Tibial nerve (tissue), 4 donors: ENCODE data around the gene AP3D1.
A peak's percentile ranks its signal among the peaks of the same experiment; 100 is the strongest.

Experiments
- EP300 ChIP-seq, 2 donors: sonication (generic); formaldehyde crosslinking; IDR thresholded peaks; one replicate each; pipeline ENCODE4 v1.6.1; 2017; ENCODE audit warnings: antibody characterized with exemption in 2 of 2, mild to moderate bottlenecking in 1 of 2
- POLR2A ChIP-seq, 2 donors: fragments of 450-650 bp; IDR thresholded peaks; one replicate each; pipeline ENCODE4 v1.6.1; 2017; ENCODE audit warnings: antibody characterized with exemption in 2 of 2, mild to moderate bottlenecking in 2 of 2, moderate library complexity in 2 of 2
- TF ChIP-seq, protein P1 (sequence below), 5 experiments: fragments of 200-600 bp in 3 of 5; fragments of 450-650 bp in 2 of 5; sonication (generic) in 3 of 5; IDR thresholded peaks; one replicate each; pipeline ENCODE4 v1.5.1; 2016 to 2019; ENCODE audit warnings: antibody characterized with exemption in 5 of 5, mild to moderate bottlenecking in 3 of 5, moderate library complexity in 2 of 5

DNA sequence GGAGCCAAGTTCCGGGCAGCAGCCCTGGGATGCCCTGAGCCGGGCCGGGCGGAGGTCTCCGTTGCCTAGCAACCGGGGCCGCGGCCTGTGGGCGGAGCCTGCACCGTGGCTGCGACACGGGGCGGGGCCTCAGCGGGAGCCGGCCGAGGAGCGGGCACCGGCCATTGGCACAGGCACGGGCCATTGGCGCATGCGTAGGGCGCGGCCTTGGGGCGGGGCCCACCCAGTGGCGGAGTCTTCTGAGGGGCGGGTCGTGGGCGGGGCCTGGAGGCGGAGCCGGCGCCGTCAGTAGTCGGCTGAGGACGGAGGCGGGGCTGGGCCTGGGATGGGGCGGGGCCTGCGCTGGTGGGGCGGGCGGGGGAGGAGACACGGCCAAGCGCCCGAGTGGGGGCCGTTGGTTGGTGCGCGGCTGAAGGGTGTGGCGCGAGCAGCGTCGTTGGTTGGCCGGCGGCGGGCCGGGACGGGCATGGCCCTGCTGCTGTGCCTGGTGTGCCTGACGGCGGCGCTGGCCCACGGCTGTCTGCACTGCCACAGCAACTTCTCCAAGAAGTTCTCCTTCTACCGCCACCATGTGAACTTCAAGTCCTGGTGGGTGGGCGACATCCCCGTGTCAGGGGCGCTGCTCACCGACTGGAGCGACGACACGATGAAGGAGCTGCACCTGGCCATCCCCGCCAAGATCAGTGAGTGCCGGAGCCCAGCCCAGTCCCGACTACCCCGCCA lies 54.7 kb downstream of the AP3D1 start, which contains the start of gene IZUMO4:
- TF ChIP-seq, protein P1, sequence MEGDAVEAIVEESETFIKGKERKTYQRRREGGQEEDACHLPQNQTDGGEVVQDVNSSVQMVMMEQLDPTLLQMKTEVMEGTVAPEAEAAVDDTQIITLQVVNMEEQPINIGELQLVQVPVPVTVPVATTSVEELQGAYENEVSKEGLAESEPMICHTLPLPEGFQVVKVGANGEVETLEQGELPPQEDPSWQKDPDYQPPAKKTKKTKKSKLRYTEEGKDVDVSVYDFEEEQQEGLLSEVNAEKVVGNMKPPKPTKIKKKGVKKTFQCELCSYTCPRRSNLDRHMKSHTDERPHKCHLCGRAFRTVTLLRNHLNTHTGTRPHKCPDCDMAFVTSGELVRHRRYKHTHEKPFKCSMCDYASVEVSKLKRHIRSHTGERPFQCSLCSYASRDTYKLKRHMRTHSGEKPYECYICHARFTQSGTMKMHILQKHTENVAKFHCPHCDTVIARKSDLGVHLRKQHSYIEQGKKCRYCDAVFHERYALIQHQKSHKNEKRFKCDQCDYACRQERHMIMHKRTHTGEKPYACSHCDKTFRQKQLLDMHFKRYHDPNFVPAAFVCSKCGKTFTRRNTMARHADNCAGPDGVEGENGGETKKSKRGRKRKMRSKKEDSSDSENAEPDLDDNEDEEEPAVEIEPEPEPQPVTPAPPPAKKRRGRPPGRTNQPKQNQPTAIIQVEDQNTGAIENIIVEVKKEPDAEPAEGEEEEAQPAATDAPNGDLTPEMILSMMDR (IDR thresholded peaks at IDR 0.05), result peak; percentile 46 to 72 (median 52)
- peak in 1 of 2 donors; percentile 75 for TF ChIP-seq EP300 (IDR thresholded peaks at IDR 0.05)
- peak; percentile 41 to 77 for TF ChIP-seq POLR2A (IDR thresholded peaks at IDR 0.05)
